ENCODE data around the gene KAZN. TPM values are rescaled to one million over a fixed set of nuclear protein-coding genes. Genes with fewer than 3 reads are reported as not detected.

KAZN gene
- polyA plus RNA-seq, 2 of the 4 experiments (the other 2 are of a cell fraction) = 1.3 to 1.9 TPM

DNA sequence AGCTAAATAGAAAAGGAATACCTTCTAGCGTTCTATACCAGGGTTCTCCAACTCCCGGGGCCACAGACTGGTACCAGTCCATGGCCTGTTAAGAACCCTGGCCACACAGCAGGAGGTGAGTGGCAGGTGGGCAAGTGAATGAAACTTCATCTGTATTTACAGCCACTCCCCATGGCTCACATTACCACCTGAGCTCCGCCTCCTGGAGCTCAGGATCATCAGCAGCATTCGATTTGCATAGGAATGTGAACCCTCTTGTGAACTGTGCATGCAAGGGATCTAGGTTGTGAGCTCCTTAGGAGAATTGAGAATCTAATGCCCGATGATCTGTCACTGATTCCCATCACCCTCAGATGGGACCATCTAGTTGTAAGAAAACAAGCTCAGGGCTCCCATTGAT is 107.3 kb downstream of the KAZN start (continued):
- no peak for TF ChIP-seq CBX8 (IDR thresholded peaks at IDR 0.05)

DNA sequence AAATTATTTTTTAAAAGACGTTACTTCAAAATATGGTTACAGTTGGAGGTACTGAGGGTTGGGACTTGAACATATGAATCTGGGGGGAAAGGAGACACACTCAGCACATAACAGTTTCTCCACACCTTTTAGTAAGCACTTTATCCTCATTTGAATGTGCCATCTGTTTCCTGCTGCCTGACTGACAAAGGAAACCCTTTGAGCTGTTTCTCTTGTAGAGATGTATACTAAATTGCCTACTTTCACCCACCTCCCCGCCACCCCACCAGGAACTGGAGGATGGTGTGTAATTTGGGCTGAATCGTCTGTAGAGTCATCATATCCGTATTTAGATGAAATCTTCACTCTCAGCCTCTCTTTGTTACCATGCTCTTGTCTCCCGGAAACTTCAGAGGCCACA is 108.1 kb downstream of the KAZN start:
- ATAC-seq = no peak
- POLR2A ChIA-PET = no interaction called here
- TF ChIP-seq FOXS1 (CRISPR knock-in tag; IDR thresholded peaks at IDR 0.05) = no peak
- TF ChIP-seq HDAC2 (IDR thresholded peaks at IDR 0.05) = no peak
- no peak for TF ChIP-seq ESRRA (IDR thresholded peaks at IDR 0.05; ENCODE audit: borderline replicate concordance, low read length)
- no peak for TF ChIP-seq FOSB (CRISPR knock-in tag; IDR thresholded peaks at IDR 0.05)
- TF ChIP-seq, protein P1, sequence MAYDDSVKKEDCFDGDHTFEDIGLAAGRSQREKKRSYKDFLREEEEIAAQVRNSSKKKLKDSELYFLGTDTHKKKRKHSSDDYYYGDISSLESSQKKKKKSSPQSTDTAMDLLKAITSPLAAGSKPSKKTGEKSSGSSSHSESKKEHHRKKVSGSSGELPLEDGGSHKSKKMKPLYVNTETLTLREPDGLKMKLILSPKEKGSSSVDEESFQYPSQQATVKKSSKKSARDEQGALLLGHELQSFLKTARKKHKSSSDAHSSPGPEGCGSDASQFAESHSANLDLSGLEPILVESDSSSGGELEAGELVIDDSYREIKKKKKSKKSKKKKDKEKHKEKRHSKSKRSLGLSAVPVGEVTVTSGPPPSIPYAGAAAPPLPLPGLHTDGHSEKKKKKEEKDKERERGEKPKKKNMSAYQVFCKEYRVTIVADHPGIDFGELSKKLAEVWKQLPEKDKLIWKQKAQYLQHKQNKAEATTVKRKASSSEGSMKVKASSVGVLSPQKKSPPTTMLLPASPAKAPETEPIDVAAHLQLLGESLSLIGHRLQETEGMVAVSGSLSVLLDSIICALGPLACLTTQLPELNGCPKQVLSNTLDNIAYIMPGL (CRISPR knock-in tag; IDR thresholded peaks at IDR 0.05; ENCODE audit: borderline replicate concordance) = no peak
- no peak for TF ChIP-seq POLR2A (IDR thresholded peaks at IDR 0.05; ENCODE audit: low read length)
- TF ChIP-seq POLR2AphosphoS2 (conservative IDR thresholded peaks at IDR 0.05; ENCODE audit: low read length) = no peak
- no peak for TF ChIP-seq FOSL2 (IDR thresholded peaks at IDR 0.05)
- TF ChIP-seq FOSL2 (CRISPR knock-in tag; IDR thresholded peaks at IDR 0.05) = no peak
- Histone ChIP-seq H3K27ac (no peak overlapping the region), H3K9me3 (no peaks in the 10 kb centered on the region), H3K4me1 (no peaks in the 10 kb centered on the region), H3K4me2 (no peak overlapping the region), H3K4me3 (no peak overlapping the region)
- no peak for DNase-seq (ENCODE audit: low read depth in 1 of 2, low spot score in 1 of 2)
- CTCF ChIA-PET = no interaction called here
- WGBS (ENCODE audit: missing lambda C conversion rate) = 10% methylated on average over 5 of the region's 5 CpGs
- no peak for FAIRE-seq

DNA sequence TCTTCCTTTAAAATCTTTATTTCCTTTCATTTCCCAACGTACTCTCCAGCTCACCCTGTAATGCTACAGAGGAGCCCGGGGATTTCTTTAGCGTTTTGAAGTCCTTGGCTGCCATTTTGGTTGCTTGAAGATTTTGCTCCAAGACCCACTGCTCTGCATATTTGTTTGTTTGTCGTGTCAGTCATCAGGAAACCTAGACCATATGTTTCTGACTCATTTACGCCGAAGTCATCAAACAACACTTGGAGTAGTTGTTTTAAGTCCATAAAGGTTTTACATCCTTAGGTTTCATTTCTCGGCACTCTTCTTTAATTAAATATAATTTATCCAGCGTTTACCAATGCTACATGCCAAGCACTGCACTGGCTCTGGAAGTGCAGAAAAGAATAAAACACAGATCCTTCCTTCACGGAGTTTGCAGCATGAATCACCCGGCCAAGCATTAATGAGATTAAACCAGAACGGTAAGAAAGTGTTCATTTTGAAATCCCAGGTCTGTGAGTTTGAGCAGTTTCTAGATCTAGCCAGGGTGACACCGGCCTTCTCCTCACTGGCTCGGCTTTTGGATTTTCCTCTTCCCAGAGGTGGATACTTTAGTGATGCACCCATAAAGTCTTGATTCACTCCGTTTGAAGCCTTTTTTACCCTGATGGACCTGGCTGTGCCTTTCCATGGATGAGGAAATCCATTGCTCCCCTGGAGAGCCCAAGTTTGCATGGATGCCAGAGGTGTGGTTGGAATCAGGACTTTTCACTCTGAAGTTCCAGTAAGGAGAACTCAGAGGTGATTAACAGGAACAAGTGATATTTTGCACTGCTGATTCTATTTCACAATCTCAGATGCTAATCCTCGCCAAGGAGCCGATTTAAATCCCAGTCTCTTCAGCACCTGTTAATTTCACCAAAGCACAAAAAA is 109.3 kb downstream of the KAZN start:
- DNase-seq (ENCODE audit: low read depth in 1 of 2, low spot score in 1 of 2) = no peak
- no peaks in the 10 kb centered on the region for H3K4me1 ChIP-seq
- H3K4me3 ChIP-seq = no peak overlapping the region
- H3K4me2 ChIP-seq = no peak overlapping the region
- POLR2A ChIA-PET = no interaction called here
- no peaks in the 10 kb centered on the region for H3K9me3 ChIP-seq
- FAIRE-seq = no peak
- 34% methylated on average over 16 of the region's 16 CpGs for WGBS (ENCODE audit: missing lambda C conversion rate)
- no peak overlapping the region for H3K27ac ChIP-seq
- no peak for ATAC-seq
- CTCF ChIA-PET = no interaction called here
- TF ChIP-seq, protein P2, sequence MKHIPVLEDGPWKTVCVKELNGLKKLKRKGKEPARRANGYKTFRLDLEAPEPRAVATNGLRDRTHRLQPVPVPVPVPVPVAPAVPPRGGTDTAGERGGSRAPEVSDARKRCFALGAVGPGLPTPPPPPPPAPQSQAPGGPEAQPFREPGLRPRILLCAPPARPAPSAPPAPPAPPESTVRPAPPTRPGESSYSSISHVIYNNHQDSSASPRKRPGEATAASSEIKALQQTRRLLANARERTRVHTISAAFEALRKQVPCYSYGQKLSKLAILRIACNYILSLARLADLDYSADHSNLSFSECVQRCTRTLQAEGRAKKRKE (CRISPR knock-in tag; IDR thresholded peaks at IDR 0.05; ENCODE audit: low read depth) = no peak
- TF ChIP-seq CBX8 (IDR thresholded peaks at IDR 0.05) = no peak
- no peak for TF ChIP-seq KDM5A (IDR thresholded peaks at IDR 0.05)
- no peak for TF ChIP-seq TFCP2L1 (CRISPR knock-in tag; IDR thresholded peaks at IDR 0.05)
- TF ChIP-seq ESRRA (IDR thresholded peaks at IDR 0.05; ENCODE audit: borderline replicate concordance, low read length) = no peak
- TF ChIP-seq EHMT2 (IDR thresholded peaks at IDR 0.05; ENCODE audit: low read depth) = no peak
- TF ChIP-seq SMC3 (IDR thresholded peaks at IDR 0.05) = no peak
- TF ChIP-seq ZC3H11A (IDR thresholded peaks at IDR 0.05) = no peak
- TF ChIP-seq MAFK (IDR thresholded peaks at IDR 0.05; ENCODE audit: partially characterized antibody) = no peak
- no peak for TF ChIP-seq RARB (CRISPR knock-in tag; IDR thresholded peaks at IDR 0.05)
- TF ChIP-seq, protein P3, sequence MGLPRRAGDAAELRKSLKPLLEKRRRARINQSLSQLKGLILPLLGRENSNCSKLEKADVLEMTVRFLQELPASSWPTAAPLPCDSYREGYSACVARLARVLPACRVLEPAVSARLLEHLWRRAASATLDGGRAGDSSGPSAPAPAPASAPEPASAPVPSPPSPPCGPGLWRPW (IDR thresholded peaks at IDR 0.05) = no peak

DNA sequence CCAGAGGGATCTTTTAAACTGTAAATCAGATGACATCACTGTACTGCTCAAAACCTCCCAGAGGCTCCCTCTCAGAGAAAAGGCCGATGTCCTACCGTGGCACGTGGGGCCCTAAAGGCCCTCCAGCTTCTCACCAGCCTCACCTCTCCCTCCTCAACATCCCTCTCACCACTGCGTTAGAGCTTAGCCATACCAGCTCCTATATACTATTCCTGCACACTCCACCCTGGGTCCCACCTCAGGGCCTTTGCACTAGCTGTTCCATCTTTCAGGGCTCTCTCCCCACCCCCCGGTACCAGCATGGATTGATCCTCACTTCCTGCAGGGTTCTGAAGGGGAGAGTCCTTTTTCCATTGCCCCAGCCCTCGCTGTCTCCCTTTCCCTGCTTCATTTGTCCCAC is 111.8 kb downstream of the KAZN start:
- Histone ChIP-seq H3K9me3 (no peaks in the 10 kb centered on the region), H3K4me1 (no peaks in the 10 kb centered on the region), H3K27ac (no peak overlapping the region), H3K4me3 (no peak overlapping the region), H3K4me2 (no peak overlapping the region)
- DNase-seq (ENCODE audit: low read depth in 1 of 2, low spot score in 1 of 2) (no peak), ATAC-seq (no peak), FAIRE-seq (no peak)
- ChIA-PET CTCF (no interaction called here), POLR2A (no interaction called here)
- WGBS (ENCODE audit: missing lambda C conversion rate) = 40% methylated on average over 6 of the region's 6 CpGs
- TF ChIP-seq POLR2A (IDR thresholded peaks at IDR 0.05; ENCODE audit: low read length) (no peak), CHD4 (IDR thresholded peaks at IDR 0.05; ENCODE audit: borderline replicate concordance) (no peak), TFCP2L1 (CRISPR knock-in tag; IDR thresholded peaks at IDR 0.05) (no peak), ZSCAN20 (CRISPR knock-in tag; IDR thresholded peaks at IDR 0.05) (no peak), TP53 (CRISPR knock-in tag; IDR thresholded peaks at IDR 0.05) (no peak)
- TF ChIP-seq, protein P1 (CRISPR knock-in tag; IDR thresholded peaks at IDR 0.05; ENCODE audit: borderline replicate concordance) = no peak
- TF ChIP-seq, protein P4, sequence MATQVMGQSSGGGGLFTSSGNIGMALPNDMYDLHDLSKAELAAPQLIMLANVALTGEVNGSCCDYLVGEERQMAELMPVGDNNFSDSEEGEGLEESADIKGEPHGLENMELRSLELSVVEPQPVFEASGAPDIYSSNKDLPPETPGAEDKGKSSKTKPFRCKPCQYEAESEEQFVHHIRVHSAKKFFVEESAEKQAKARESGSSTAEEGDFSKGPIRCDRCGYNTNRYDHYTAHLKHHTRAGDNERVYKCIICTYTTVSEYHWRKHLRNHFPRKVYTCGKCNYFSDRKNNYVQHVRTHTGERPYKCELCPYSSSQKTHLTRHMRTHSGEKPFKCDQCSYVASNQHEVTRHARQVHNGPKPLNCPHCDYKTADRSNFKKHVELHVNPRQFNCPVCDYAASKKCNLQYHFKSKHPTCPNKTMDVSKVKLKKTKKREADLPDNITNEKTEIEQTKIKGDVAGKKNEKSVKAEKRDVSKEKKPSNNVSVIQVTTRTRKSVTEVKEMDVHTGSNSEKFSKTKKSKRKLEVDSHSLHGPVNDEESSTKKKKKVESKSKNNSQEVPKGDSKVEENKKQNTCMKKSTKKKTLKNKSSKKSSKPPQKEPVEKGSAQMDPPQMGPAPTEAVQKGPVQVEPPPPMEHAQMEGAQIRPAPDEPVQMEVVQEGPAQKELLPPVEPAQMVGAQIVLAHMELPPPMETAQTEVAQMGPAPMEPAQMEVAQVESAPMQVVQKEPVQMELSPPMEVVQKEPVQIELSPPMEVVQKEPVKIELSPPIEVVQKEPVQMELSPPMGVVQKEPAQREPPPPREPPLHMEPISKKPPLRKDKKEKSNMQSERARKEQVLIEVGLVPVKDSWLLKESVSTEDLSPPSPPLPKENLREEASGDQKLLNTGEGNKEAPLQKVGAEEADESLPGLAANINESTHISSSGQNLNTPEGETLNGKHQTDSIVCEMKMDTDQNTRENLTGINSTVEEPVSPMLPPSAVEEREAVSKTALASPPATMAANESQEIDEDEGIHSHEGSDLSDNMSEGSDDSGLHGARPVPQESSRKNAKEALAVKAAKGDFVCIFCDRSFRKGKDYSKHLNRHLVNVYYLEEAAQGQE (IDR thresholded peaks at IDR 0.05) = no peak
- TF ChIP-seq, protein P3 (IDR thresholded peaks at IDR 0.05) = no peak

Data from A549 (cell line).